IPS DF 4.7 (cell line): ENCODE results near the gene RSU1.

ENCODE experiments used
- DNase-seq: peaks from one replicate; pipeline ENCODE4 v3.0.0-alpha.2; 2013; ENCODE audit warnings: low spot score; ENCODE audit errors: extremely low read depth

RSU1 gene

DNA sequence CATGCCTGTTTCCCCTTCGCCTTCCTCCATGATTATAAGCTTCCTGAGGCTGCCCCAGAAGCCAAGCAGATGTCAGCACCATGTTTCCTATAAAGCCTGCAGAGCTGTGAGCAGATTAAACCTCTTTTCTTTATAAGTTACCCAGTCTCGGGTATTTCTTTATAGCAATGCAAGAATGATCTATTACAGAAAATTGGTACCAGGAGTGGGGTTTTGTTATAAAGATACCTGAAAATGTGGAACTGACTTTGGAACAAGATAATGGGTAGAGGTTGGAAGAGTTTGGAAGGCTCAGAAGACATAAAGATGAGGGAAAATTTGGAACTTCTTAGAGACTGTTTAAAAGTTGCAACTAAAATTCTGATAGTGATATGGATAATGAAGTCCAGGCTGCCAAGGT is 4.8 kb upstream of the RSU1 start:
- DNase-seq = no peak

DNA sequence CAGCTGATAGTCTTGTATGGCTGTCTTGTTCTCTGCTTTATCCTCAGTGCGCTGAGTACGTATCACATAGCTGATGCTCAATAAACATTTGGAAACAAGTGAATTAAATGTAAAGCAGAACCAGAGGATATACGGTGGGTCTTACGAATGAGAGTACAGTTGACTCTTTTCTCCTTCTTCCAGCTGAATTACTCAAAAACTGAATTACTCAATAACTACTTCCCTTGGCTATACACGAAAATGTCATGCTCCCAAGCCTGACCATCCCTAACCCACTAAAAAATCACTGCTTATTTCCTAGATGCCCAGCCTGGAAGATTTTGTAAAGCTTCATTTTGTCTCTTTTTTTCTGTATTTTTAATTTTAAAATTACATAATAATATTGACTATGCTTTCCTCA is 3.2 kb upstream of the RSU1 start:
- no peak for DNase-seq

GRCh38 chr10:16820018-16820417 is 2.8 kb upstream of the RSU1 start:
- DNase-seq = no peak

GRCh38 chr10:16819436-16819835 is 2.2 kb upstream of the RSU1 start:
- DNase-seq = no peak

GRCh38 chr10:16819026-16819425 is 1.8 kb upstream of the RSU1 start:
- DNase-seq = no peak

DNA sequence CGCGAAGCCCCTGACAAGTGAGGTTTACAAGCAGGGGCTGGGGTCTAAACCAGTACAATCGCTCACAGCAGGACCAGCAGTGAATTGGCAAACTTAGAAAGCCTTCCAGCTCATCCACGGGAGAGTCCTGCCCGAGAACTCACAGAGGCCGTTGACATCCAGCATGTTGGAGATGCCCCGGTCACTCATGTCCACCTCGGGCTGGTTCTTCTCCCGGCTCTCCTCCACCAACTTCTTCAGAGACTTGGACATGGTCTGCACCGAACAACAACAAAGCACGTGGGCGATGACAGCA is 447 bp downstream of the RSU1 start:
- no peak for DNase-seq

DNA sequence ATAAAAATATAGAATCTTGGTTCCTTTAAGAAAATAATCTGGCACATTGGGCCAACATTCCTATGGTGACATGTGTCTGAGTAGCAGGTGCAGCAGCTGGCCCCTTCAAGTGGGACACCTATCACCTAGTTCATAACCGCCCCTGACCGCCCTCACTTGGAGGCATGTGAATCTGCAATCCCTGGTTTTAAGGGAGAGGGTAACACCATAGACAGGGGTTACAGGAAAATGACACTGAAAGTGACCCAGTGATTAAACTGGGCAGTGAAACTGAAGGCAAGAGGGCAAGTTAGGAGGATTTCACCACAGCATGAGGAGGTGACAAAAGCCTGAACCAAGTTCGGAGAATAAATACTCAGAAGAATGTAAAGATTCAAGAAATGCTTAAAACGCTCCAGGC is 1.1 kb downstream of the RSU1 start:
- no peak for DNase-seq

GRCh38 chr10:16814012-16814411 is 3.2 kb downstream of the RSU1 start:
- no peak for DNase-seq

GRCh38 chr10:16812676-16813075 is 4.5 kb downstream of the RSU1 start:
- DNase-seq = no peak

DNA sequence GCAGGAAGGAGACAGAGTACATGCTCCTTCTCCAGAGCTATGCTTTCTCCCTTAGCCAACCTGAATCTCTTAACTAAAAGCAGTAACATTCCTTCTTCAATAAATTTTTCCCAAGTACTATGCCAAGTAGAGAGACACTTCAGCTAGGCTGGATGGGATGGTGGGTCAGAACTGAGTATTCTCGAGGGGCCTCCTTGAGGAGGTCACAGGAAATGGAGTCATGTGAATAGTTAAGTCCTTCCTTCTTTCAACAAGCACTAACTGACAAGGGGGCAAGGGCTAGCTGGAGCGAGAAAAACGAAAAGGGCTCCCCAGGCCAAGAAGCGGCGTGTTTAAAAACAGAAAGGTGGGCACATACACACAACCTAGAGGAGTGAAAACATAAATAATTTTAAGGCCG is 5.5 kb downstream of the RSU1 start:
- DNase-seq = no peak

DNA sequence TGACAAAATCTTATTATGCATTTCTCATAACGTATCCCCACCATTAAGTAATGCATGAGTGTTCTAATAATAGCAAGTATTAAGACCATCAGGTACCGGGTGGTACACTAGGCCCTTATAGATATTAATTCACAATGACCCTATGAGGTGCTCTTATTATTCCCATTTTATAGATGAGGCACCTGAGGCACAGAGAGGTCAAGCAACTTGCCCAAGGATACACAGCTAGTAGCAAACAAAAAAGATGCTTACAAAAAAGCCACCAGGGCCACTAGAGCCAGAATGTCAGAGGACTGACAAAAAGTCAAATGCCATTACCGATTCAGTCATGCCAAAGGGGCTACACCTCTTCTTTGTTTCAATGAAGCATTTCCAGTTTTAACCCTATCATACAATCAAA is 5.9 kb downstream of the RSU1 start:
- DNase-seq = no peak

DNA sequence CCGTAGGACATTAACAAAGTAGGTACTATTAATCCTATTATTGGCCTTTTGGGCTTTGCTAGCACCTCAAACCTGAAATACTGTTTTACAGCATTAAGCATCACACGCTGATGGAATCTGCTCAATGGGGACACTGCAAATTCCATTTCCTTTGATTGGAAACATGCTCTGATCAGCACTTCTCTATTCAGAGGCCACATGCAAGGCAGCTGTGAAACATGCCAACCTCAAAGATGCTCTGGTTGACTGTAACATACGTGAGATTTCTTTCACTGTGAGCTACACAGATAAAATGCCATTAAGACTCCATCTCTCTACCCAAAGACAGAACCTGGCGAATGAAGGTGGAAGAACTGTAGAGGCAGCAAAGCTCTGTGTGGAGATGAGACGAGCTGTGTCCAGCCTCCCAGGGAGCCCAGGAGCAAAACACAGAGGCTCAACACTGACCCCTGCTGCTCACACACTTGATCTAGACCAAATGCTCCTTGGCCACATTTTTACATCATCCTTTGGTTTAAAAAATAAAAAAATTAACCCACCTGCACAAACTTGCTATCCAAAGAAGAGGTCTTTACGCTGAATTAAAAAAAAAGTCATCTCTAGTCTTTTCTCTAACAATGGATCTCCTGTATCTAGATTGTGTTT is 8.0 kb downstream of the RSU1 start:
- DNase-seq = peak; percentile 46

GRCh38 chr10:16804123-16804522 is 13.1 kb downstream of the RSU1 start:
- DNase-seq = no peak

- no peak for DNase-seq
Observed at GRCh38 chr10:16803464-16803863, 13.8 kb downstream of the RSU1 start.

DNA sequence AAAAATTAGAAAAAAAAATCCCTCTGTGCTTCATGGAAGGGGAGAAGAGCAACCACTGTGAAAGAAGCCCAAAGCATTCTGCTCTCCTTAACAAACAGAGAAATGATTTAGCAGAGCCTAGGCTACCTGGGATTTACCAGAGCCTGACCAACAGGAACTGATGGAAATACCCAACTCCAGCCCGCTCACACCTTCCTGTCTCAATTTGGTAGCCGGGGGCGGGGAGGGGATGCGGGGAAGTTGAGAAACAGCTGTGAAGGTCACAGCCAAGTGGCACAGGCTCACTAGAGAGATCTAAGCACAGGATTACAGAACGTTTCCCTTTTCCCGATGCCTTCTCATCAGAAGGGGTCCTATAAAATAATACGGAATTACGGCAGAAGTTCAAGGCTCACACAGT is 17.6 kb downstream of the RSU1 start:
- no peak for DNase-seq

DNA sequence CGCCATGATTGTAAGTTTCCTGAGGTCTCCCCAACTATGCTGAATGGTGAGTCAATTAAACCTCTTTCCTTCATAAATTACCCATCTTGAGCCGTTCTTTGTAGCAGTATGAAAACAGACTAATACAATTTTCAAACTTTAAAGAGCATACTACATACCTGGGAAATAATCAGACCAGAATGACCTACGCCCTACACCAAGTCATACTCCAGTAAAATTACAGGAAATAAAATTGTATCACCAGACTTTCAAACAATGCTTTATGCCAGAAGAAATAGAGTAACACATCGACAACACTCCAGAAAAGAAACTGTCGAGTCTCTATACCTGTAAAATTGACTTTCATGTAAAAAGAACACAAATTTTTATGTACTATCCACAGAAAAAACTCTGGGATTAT is 18.7 kb downstream of the RSU1 start:
- DNase-seq = no peak

GRCh38 chr10:16795410-16796073 is 21.7 kb downstream of the RSU1 start:
- no peak for DNase-seq

- no peak for DNase-seq
Observed at GRCh38 chr10:16794005-16794404, 23.2 kb downstream of the RSU1 start.

DNA sequence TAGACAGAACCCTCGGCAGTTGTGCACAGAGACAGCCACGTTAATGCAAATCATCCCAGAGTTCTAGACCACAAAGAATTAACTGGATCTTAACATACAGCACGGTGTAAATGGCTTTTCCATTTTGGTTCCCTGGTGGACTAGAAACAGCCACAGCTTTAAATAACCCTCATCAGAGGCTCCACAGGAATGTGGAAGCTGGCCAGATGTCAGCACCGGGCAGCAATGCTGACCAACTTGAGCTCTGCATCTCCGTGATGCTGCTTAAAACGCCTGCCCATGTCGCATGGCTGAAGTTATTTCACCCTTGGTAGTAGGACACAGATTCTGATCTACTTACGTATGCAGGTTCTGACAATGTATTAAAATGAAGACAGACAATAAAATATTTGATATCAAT is 24.5 kb downstream of the RSU1 start:
- no peak for DNase-seq

DNA sequence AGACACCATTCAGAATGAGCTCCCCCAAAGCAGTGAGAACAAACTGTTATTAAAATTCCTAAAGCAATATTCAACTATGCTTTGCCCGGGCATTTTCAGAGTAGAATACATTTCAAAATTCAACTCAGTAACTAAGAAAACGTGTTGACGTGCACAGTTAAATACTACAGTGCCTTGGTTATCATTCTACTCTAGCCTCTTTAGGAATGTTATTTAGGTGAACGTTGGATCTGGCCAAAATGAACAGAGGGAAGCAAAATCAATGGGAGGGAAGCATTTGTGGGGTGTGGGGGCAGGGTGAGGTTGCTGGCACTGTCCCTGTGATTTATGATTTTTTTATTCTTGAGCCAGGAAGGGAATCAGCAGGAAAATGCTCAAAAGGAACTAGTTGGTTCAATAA is 27.5 kb downstream of the RSU1 start:
- DNase-seq = no peak

GRCh38 chr10:16789261-16789660 is 28.0 kb downstream of the RSU1 start:
- no peak for DNase-seq

- no peak for DNase-seq
Observed at GRCh38 chr10:16788778-16789177, 28.4 kb downstream of the RSU1 start.

DNA sequence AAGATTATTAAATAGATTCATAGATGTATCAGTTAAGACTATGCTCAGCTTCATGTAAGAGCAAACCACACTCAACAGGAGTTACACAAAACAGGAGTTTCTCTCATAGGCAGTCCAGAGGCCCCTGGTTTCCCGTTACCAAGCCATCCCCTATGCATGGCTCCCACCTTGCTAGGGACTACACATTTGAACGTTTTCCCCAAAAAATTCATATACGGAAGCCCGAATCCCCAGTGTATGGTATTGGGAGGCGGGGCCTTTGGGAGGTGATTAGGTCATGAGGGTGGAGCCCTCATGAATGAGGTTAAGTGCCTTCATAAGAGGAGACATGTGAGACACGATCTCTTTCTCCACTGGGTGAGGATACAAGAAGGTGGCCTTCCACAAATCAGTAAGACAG is 29.1 kb downstream of the RSU1 start:
- no peak for DNase-seq

- no peak for DNase-seq
Observed at GRCh38 chr10:16787361-16787791, 29.8 kb downstream of the RSU1 start.
